ENCODE results near the gene CCNF. TPM values are rescaled to one million over a fixed set of nuclear protein-coding genes. Genes with fewer than 3 reads are reported as not detected.

CCNF gene
- total RNA-seq, 1 donor from 2014 or later: 41.6 TPM

DNA sequence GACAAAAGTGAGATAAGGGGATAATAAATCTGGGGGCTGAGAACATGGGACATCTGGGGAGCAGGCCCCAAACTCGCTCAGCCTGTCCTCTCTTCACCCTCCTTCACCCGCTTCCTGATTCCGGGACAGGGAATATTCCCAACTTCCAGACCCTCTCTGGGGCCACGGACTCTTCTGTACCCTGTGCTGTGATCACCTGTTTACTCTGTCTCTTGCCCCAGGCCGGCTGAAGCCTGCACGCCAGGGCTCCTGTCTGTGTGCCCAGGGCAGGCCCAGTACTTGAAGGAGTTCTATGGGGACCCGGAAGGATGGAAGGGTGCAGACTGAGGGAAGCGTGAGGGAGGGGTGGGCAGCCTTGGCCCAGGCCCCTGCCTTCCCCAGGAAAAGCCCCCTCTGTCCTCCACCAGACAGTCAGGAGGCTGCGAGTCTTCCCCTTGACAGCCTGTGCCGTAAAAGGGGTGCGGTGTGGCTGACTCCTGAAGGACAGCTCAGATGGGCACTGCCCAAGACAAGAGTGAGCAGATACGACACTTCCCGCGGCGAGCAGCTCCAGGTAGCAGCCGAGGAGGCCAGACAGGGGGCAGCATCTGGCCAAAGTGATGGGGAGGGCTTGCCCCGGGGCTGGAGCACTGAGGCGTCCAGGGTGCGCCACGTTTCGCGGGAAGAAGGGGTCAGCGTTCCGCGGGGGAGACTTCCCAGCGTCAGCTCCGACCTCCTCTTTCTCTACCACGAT, 1.0 kb upstream of the CCNF start:
- Histone ChIP-seq H3K9ac (no peak overlapping the region), H2AFZ (replicated peaks) (peak overlapping the region; percentile 72), H3K79me2 (ENCODE audit: low read depth) (peaks cover 37% of the 10 kb centered on the region), H3K36me3 (no peaks in the 10 kb centered on the region), H3K27me3 (peaks cover 7% of the 10 kb centered on the region), H3K4me1 (peaks cover 15% of the 10 kb centered on the region), H3F3A (ENCODE audit: low read depth) (peaks cover 10% of the 10 kb centered on the region), H3K9me3 (ENCODE audit: low read depth) (no peaks in the 10 kb centered on the region), H3K27ac (no peak overlapping the region), H3K4me3 (peak overlapping the region; percentile 59), H3K4me2 (peak overlapping the region; percentile 98), H4K20me1 (ENCODE audit: low read depth) (peaks cover 33% of the 10 kb centered on the region)
- Mint-ChIP-seq H3K27me3 (ENCODE audit: insufficient read depth, low read depth) (peaks cover 15% of the 10 kb centered on the region), H3K9me3 (no peaks in the 10 kb centered on the region), H3K4me1 (peaks cover 35% of the 10 kb centered on the region), H3K4me3 (peak overlapping the region; percentile 90), H3K36me3 (peaks cover 6% of the 10 kb centered on the region), H3K27ac (peak overlapping the region; percentile 89)
- peak; percentile 64 for DNase-seq (ENCODE audit: low spot score)
- TF ChIP-seq, protein P1, sequence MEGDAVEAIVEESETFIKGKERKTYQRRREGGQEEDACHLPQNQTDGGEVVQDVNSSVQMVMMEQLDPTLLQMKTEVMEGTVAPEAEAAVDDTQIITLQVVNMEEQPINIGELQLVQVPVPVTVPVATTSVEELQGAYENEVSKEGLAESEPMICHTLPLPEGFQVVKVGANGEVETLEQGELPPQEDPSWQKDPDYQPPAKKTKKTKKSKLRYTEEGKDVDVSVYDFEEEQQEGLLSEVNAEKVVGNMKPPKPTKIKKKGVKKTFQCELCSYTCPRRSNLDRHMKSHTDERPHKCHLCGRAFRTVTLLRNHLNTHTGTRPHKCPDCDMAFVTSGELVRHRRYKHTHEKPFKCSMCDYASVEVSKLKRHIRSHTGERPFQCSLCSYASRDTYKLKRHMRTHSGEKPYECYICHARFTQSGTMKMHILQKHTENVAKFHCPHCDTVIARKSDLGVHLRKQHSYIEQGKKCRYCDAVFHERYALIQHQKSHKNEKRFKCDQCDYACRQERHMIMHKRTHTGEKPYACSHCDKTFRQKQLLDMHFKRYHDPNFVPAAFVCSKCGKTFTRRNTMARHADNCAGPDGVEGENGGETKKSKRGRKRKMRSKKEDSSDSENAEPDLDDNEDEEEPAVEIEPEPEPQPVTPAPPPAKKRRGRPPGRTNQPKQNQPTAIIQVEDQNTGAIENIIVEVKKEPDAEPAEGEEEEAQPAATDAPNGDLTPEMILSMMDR (IDR thresholded peaks at IDR 0.05): peak; percentile 18
- TF ChIP-seq EZH2 (IDR thresholded peaks at IDR 0.05): no peak

DNA sequence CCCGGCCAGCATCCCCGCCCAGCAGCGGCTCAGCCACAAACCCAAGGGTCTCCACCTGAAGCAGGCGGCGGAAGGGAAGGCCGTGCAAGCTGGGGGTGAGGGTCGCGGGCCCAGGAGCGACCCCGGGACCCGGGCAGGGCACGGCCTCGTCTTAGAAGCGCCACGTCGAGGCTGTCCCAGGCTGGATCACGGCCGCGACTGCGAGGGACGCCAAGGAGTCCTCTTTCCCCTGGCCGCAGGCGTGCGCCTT, 538 bp upstream of the CCNF start:
- Mint-ChIP-seq H3K4me3 (peak overlapping the region; percentile 90), H3K4me1 (peaks cover 35% of the 10 kb centered on the region), H3K36me3 (peaks cover 8% of the 10 kb centered on the region), H3K27ac (peak overlapping the region; percentile 89), H3K9me3 (no peaks in the 10 kb centered on the region), H3K27me3 (ENCODE audit: insufficient read depth, low read depth) (peaks cover 15% of the 10 kb centered on the region)
- no peak for TF ChIP-seq EZH2 (IDR thresholded peaks at IDR 0.05)
- TF ChIP-seq EZH2phosphoT487 (IDR thresholded peaks at IDR 0.05): no peak
- H3K4me3 ChIP-seq: peak overlapping the region; percentile 59
- H3K36me3 ChIP-seq: peaks cover 1% of the 10 kb centered on the region
- peaks cover 39% of the 10 kb centered on the region for H3K79me2 ChIP-seq (ENCODE audit: low read depth)
- H2AFZ ChIP-seq (replicated peaks): peak overlapping the region; percentile 72
- H3K9ac ChIP-seq: no peak overlapping the region
- H3K27ac ChIP-seq: no peak overlapping the region
- peak overlapping the region; percentile 98 for H3K4me2 ChIP-seq
- H3K27me3 ChIP-seq: peaks cover 7% of the 10 kb centered on the region
- peaks cover 15% of the 10 kb centered on the region for H3K4me1 ChIP-seq
- no peak for DNase-seq (ENCODE audit: low spot score)
- peaks cover 10% of the 10 kb centered on the region for H3F3A ChIP-seq (ENCODE audit: low read depth)
- H3K9me3 ChIP-seq (ENCODE audit: low read depth): no peaks in the 10 kb centered on the region
- peaks cover 33% of the 10 kb centered on the region for H4K20me1 ChIP-seq (ENCODE audit: low read depth)

DNA sequence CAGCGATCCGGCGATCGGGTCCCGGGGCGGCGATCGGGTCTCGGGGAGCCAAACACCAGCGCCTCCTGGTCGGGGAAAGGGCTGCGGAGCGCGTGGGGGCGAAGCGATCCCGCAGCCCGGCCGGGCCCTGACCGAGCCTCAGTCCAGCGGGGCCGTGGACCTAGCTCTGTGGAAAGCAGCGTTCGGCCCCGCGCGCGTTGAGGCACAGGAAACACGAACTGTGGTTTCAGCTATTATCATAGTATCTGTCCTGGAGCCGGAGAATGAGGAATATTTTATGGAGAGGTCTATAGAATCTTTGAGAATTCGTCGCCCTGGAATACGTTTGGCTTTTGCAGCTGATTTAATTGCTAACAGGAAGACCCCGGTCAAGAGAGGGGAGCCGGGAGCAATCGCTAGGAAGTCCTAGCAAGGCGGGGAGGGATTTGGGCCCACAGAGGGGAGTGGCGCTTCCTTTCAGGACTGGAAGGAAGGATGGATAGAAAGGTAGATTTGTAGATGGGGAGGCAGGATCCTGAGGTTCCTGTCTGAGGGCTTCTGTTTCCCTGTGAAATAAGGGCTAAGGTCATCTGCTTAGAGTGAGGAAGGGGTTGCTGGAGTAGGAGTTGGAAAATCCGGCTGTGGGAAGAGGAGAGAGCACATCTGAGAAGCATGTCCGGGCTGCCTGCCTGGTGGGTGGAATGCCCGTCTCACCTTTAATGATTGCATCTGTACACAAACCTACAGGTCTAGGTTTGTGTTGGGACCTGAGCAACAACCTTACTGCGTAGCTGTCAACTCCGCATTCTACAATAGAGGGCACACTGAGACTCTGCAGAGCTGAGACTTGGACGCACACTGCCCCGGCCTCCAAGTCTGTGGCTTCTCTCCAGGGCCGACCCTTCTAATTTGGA, 770 bp downstream of the CCNF start:
- Mint-ChIP-seq H3K9me3 (no peaks in the 10 kb centered on the region), H3K4me1 (peaks cover 32% of the 10 kb centered on the region), H3K27me3 (ENCODE audit: insufficient read depth, low read depth) (peaks cover 15% of the 10 kb centered on the region), H3K4me3 (peak overlapping the region; percentile 94), H3K27ac (no peak overlapping the region), H3K36me3 (peaks cover 13% of the 10 kb centered on the region)
- Histone ChIP-seq H3K27ac (no peak overlapping the region), H3K4me1 (peaks cover 15% of the 10 kb centered on the region), H3K9ac (peak overlapping the region; percentile 80), H3K4me3 (peak overlapping the region; percentile 95), H3K27me3 (peaks cover 7% of the 10 kb centered on the region), H3F3A (ENCODE audit: low read depth) (peaks cover 10% of the 10 kb centered on the region), H3K9me3 (ENCODE audit: low read depth) (no peaks in the 10 kb centered on the region), H3K4me2 (peak overlapping the region; percentile 93), H3K79me2 (ENCODE audit: low read depth) (peaks cover 42% of the 10 kb centered on the region), H3K36me3 (peaks cover 5% of the 10 kb centered on the region), H4K20me1 (ENCODE audit: low read depth) (peaks cover 33% of the 10 kb centered on the region), H2AFZ (replicated peaks) (peak overlapping the region; percentile 45)
- TF ChIP-seq, protein P1 (IDR thresholded peaks at IDR 0.05): peak; percentile 1
- no peak for TF ChIP-seq EZH2phosphoT487 (IDR thresholded peaks at IDR 0.05)
- peak; percentile 52 for DNase-seq (ENCODE audit: low spot score)
